HG02759 (cell line): ENCODE measurements around the gene ATP6V0E2.
A peak's percentile ranks its signal among the peaks of the same experiment; 100 is the strongest.

Experiments used
- ATAC-seq: cut with Tn5 transposase; IDR thresholded peaks from one replicate; pipeline ENCODE4 v1.9.1; 2021; ENCODE audit warnings: mild to moderate bottlenecking, moderate library complexity; ENCODE audit not compliant: unreplicated experiment

ATP6V0E2 gene

DNA sequence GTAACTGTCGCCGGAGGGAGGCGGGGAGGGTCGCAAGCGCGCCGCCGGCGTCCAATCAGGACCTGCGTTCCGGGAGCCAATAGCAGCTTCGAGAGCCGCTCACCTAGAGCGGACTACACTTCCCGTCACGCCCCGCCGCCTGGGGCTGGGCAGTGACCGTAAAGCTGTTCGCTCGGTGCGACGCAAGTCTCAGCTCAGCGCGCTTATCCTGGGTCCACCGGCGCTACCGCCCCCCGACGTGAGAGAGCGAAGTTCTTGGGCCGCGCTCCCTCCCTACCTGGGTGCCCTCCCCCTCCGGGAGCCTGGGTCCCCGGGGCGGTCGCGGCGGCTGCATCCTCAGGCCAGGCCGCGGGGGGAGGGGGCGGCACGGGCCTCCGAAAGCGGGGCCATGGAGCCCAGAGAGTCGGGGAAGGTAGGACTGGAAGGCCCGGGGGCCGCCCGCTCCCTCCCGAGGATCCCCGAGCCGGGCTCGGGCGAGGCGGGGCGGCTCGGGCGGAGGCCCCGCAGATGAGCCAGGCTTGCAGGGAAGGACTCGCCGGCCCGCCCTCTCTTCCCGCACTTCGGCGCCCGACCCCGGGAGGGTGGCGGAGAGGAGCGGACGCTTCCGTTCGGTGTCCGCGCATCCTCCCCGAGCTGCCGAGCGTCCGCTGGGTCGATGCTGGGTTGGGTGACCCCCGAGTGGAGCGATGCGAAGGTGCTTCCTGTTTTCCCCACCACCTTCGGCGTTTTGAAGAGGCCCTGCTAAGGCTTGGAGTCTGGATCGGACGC, 35.4 kb upstream of the ATP6V0E2 start, which contains the start of gene ZNF862:
ZNF862 (plus strand) TSS at position 152 of the 768 bp plus-strand sequence; CDS start at position 389, 237 bp downstream.
- ATAC-seq = peak; percentile 97

DNA sequence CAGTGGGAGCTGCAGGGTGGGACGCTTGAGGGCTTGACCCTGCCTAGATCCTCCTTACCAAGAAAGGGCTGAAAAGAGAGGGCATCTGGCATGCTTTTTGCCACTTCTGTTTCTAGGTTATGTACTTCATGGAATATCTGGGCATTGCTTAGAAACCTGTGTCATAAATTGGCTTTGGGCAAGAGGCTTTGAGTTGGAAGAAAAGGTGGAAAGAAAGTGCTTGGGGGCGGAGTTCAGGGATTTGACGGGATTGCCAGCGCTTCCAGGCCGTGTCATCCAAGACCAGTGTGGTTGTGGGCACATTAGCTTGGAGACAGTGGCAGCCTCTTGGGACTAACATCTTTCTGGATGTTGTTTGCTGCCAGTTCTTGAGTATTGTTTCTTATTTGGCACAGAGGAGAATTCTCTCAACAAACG, 34.8 kb upstream of the ATP6V0E2 start:
- ATAC-seq = no peak

DNA sequence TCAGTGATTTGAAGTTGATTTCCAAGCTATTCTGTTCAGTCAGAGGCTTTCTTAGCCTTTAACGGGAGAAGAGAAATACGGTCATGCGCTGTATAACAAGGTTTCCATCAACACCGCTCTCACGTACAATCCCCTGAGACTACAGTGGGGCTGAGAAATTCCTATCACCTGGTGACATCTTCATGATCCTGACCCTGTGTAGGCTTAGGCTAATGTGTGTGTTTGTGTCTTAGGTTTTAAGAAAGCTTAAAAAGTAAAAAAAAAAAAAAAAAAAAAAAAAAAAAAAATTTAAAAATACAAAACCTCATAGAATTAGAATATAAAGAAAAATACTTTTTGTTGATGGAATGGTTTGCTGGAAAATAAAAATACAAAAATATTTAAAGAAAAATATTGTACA, 33.8 kb upstream of the ATP6V0E2 start:
- no peak for ATAC-seq

DNA sequence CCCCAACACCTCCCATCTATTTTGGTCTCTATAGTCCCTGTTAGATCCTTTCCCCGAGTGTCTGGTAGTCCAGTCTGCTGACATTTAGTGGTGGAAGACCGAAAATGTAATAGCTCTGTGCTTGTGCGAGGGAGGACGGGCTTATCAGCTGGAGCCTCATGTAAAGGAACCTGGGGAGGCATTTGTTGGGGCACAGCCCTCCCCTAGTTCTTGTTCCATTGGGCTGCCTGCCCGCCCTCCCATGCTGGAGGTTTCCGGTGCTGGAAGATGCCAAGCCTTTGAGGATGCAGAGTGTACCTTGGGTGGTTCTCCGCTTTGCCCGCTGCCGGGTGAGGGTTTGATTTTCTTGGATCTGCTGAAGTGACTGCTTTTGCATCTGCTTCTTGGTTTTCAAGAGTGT, 30.2 kb upstream of the ATP6V0E2 start:
- ATAC-seq = no peak

DNA sequence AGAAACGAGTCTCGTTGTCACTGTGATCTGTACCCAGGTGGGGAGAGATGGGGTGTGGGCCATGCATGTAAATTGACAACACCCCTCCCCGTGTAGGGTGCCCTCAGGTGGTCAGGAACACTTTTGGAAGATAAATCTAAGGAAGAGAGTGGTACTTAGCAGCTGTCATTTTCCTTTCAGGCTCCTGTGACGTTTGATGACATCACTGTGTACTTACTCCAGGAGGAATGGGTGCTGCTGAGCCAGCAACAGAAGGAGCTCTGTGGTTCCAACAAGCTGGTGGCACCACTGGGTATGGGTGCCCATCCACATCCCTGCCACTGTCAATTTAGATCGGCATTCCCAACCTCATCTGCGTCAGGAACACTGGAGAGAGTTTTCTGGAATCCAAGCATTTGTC, 29.3 kb upstream of the ATP6V0E2 start:
- ATAC-seq = no peak

DNA sequence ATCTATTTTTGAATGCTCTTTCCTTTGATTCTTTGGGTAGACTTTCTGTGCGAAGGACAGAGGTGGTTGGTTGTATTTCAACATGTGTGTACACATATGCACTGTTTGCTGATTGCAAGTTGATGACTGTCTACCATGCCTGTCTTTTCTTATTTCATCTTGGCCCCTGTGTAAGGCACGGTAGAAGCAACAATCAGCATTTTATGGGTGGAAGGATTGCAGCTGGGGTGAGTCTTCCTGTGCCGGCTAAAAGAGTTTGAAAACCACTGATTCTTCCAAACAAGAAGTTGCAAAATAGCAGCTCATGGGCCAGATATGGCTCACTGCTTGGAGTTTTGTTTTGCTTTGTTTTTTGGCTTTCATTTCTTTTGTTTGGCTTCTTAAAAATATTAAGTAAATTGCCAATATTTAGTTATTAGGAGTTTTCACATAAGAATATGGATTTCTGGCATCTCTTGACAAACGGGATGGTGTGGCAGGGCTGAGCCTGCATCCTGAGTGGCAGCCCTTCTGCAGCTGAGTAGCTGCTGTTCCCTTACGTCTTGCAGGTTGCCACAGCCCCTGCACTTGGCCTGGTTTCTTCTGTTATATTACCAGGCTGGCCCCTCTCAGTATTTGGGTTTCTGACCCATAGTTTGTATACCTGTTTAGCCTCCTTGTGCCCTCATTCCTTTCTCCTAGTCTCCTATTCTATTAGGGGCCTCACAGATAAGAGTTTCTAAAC, 28.4 kb upstream of the ATP6V0E2 start:
- ATAC-seq = no peak

DNA sequence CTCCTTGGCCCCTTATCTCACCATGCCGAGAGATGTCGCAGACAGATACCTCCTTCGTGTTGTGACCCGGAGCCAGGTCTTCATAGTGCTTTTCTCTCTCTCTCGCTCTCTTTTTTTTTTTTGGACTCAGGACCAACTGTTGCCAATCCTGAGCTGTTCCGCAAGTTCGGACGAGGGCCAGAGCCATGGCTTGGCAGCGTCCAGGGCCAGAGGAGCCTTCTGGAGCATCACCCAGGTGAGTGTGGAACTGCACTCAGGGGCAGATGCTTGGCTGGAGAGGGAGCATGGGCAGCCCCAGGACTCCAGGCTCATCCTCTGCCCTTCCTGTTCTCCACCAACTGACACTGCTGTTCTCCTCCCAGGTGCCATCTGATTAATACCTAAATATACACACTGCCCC, 27.7 kb upstream of the ATP6V0E2 start:
- ATAC-seq = no peak

DNA sequence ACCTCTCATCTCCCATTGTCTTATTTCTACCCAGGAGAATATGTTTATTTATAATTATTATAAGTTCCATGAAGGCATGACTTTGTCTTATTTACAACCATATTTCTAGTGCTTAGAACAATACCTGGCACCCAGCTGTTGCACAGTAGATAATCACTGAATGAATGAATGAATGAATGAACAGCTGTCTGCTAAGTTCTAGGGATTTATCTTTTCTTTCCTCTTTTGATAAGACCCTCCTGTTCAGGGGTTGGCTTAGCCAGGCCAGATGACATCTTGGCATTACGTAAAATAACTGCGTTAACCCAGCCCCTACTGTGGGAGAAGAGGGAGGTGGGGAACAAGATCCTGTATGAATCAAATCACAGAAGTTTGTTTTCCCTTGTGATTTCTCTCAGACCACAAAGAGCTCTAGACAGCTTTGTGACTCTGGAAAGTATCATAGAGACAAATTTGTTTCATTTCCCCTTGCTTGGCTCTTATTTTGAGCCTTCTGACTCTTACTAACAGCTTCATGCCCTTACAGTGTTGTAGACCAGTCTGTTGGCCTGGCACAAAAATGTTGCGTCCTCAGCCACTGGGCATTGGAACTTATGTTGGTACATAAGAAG, 27.2 kb upstream of the ATP6V0E2 start:
- ATAC-seq = peak; percentile 92

DNA sequence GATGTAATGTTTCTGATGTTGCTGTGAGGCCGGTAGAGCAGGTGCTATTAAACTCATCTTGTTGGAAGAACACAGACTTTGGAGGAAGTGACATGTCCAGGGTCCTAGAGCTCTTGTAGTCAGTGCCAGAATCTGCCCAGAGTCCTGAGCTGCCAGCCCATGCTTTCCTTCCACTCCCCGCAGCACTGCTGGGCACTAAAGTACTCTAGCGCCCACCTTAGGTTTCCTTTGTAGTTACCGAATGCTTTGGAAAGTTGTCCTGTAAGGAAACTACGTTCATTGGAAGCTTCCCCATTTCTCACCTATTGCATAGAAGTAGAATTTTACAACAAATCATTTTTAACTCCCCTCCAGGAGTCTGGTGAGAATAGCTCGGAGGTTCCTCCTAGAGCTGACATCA, 24.6 kb upstream of the ATP6V0E2 start:
- ATAC-seq = no peak

DNA sequence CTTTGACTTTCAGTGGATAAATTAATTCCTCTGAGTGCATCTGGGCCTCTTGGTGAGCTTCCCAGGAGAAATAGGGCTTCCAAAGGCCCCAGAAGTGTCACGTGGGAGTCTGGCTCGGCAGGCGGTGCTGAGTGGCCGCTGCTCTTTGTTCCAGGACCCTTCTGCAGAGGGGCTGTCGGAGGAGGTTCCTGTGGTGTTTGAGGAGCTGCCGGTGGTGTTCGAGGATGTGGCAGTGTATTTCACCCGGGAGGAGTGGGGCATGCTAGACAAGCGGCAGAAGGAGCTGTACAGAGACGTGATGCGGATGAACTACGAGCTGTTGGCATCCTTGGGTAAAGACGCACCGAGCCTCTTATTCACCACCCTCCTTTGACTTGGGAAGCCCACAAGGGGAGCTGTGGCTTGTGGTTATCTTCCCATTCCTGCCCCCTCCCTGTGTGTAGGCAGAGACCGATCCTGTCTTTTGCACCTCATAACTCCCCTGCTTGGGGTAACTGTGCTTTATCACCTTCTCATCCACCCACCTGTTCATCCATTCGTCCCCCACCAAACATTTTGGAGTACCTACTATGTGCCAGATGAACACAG, 23.7 kb upstream of the ATP6V0E2 start:
- ATAC-seq = no peak

DNA sequence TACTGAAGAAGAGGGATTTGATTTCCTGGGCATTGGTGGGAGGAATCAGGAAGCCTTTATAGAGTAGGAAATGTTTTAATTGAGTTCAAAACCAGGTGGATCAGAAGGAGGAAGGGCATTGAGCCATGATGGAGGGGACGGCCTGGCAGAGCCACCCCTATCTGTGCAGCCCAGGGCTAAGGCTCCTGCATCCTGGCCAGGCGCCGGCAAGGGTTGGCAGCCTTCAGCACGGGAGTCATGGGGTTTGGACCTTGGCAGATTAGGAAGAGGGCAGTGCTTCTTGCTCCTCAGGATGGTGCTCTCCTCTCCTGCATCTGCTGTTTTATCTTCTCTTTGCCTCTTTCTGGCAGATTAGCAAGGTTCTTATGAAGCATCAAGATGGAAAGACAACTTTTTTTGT, 23.1 kb upstream of the ATP6V0E2 start:
- no peak for ATAC-seq

DNA sequence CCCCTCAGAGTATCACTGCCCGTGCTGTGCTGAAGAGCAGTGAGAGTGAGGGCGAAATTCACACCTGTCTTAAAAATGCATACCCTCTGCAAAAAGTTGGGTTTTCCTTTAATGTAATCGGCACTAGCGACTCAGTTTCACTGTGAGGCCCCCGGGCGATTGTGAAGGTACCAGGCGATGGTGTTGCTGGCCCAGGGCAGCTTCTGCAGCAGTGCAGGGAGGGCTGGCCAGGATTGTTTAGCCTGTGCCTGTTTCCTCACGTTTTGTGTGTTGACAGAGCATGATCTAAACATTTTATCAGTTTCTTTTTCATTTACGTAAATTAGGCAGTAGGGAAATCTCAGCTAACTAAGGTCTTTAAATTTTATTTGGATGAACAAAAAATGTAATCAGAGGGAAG, 22.3 kb upstream of the ATP6V0E2 start:
- no peak for ATAC-seq

DNA sequence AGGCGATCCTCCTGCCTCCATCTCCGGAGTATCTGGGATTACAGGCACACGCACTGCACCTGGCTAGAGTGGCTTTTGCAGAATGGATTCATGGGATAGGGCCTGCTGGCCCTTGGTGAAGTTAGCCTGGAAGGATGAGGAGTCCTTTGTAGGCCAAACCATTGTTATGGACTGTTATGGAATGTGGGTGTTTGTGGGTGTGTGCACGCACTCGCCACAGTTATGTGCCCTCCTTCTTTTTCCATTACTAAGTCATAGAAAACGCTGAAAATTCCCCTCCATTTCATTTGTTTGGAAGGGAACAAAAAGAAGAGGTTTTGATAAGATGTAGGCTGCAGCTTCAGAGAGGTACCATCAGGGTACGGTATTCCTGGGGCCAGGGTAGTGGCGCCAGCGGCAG, 20.6 kb upstream of the ATP6V0E2 start:
- ATAC-seq = no peak

DNA sequence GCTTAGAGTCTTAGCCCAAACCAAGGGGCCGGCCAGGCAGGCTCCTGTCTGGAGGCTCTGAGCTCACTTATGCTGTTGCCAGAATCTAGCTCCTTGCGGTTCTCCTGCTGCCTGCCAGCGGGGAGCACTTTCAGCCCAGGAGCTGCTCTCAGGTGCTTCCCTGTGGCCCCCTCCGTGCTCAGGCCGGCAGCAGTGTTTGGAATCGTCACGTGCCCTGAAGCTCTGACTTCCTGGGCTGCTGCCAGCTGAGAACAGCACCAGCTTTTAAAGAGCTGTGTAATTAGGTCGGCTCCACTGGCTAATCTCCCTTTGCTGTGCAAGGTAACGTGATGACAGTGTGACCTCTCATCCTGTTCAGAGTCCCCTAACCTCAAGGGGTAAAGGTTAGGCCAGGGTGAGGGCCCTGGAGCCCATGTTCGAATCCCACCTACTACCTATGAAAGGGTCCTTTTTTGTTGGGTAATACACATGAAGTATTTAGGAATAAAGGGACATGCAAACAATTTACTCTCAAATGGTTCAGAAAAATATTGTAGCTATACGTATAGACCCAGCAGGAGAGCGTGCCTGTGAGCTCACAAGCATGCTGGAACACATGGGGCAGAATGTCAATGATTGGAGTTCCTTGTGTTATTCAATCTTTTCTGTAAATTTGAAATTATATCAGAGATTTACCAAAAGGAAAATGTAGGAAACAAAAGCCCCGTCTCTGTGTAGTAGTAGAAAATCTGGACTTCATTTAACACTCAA, 19.0 kb upstream of the ATP6V0E2 start:
- ATAC-seq = no peak

DNA sequence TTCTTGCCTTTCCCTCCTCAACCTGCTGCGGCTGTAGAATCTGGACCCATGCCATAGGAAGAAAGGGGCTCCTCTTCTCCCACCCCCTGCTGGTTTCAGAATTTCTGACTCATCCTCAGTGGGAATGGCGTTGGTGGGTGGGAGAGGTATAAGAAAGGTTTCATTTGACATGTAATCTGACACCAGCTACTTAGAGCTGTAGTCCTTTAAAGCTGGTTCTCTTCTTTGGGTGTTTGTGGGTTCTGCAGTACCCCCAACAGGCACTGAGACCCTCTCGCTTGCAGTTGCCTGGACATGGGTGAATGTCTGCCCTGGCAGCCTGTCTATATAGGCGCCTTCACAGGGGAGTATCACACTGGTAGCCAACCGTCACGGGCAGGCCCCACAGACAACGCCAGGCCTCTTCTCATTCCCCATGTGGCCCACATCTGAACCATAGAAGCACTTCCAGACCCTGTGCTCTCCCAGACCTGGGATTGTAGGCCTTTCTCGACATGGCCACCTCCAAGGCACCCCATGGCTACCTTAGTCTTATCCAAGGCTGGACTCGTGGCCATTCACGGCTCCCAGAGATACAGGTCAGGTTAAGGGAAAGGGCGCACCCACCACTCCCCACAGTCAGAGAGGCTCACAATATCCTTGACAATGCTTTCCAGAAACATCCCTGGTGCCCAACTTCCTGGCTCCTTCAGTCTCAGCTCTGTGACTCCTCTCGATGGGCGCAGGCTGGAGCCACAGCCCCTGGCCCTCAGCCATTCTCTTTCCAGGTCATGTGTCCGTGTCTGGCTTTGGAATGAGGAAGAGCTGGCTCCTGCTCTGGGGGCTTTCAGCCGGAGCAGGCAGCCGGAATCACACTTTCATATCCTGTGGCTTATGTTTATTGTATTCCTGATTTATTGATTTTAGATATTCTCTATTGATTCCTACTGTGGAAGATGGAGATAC, 18.1 kb upstream of the ATP6V0E2 start:
- no peak for ATAC-seq

DNA sequence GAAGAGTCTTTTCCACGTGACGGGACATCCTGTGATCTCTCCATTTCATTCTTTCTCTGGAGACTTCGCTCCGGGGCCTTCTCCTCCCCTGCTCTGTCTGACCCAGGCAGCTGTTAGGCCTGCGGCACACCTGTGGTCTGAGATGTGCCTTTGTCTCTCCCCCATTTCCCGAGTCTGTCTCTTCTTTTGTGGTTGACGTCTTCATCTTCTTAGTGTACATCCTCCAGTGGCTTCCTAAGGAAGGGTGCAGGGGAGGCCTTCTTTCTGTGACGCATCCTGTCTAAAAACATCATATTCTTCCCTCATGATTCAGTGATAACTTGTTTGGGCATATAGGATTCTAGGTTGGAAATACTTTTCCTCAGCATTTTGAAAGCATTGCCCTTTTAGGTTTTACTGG, 17.2 kb upstream of the ATP6V0E2 start:
- no peak for ATAC-seq

DNA sequence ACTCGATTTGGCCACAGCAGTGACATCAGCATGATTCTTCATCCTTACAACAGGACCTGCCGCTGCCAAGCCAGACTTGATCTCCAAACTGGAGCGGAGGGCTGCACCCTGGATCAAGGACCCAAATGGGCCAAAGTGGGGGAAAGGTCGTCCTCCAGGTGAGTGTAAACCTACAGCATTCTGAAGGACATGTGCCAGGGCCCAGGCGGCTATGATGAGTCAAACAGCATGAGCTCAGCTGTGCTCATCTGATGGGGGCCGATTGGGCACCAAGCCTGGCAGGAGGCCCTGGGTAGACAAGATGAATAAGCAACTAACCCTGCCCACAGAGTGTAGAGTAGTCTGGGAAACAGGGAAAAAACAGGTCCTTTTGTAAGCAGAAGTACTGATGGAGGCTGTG, 14.4 kb upstream of the ATP6V0E2 start:
- no peak for ATAC-seq

DNA sequence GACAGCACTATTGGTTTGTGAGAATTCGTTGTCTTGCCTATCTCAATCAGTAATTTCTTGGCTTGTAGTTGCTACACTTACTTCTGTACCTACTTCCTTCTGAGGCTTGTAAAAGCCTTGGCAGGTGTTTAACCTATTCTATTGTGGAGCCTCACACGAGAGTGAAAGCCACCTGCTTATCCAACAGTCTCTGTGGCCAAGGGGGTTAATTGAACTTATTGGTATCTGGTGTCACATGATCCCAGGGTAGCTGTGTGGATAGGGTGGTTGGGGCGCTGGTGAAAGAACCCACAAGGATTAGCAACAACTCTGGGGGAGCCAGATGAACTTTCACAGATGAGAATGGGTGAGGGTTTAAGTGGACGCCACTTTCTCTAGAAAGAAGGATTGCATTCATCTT, 13.9 kb upstream of the ATP6V0E2 start:
- no peak for ATAC-seq

DNA sequence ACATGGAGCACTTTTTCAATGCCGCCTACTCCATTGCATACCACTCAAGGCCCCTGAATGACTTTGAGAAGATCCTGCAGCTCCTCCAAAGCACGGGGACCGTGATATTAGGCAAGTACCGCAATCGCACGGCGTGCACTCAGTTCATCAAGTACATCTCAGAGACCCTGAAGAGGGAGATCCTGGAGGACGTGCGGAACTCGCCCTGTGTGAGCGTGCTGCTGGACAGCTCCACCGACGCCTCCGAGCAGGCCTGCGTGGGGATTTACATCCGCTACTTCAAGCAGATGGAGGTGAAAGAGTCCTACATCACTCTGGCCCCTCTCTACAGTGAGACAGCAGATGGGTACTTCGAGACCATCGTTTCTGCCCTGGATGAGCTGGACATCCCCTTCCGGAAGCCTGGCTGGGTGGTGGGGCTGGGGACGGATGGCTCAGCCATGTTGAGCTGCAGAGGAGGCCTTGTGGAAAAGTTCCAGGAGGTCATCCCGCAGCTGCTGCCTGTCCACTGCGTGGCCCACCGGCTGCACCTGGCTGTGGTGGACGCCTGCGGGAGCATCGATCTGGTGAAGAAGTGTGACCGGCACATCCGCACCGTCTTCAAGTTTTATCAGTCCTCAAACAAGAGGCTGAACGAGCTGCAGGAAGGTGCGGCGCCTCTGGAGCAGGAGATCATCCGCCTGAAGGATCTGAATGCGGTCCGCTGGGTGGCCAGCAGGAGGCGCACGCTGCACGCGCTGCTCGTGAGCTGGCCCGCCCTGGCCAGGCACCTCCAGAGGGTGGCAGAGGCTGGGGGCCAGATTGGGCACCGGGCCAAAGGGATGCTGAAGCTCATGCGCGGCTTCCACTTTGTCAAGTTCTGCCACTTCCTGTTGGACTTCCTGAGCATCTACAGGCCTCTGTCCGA, 12.7 kb upstream of the ATP6V0E2 start:
- no peak for ATAC-seq
